ENCODE data around the gene CTBP1.

CTBP1 gene

DNA sequence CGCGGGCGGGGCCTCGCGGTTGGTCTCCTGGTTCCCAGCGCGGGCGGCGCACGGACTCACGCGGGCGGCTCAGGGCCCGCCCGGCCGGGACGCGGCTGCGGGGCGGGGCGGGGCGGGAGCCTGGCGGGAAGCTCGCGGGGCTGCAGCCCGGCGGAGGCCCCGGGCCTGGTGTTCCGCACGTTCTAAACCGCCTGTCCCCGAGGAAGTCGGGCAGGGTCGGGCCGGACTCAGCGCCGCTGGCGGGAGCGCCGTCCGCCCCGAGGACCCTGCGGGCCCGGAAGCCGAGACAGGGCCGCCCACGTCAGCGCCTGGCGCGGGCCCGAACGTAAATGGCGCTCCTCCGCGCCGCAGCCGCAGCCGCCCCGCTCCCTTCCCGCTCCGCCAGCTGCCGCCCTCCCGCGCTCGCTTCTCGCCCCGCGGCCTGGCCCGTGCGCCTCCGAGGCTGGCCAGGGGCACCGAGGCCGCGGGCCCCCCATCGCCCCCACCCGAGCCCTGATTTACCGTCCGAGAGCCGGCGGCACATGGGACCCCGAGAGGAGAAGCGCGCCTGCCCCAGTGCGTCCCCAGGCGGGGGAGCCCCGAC, 309 bp upstream of the CTBP1 start:
- DNase-seq (ENCODE audit: low spot score in 2 of 2) = peak; percentile 70 to 92
- H3K4me3 Mint-ChIP-seq = peak overlapping the region; percentile 86
- H3K27ac Mint-ChIP-seq = peak overlapping the region; percentile 97
- peaks cover 46% of the 10 kb centered on the region for H3K36me3 Mint-ChIP-seq
- ATAC-seq = peak; percentile 71
- peaks cover 78% of the 10 kb centered on the region for H3K4me1 Mint-ChIP-seq
- H3K9me3 Mint-ChIP-seq = no peaks in the 10 kb centered on the region

DNA sequence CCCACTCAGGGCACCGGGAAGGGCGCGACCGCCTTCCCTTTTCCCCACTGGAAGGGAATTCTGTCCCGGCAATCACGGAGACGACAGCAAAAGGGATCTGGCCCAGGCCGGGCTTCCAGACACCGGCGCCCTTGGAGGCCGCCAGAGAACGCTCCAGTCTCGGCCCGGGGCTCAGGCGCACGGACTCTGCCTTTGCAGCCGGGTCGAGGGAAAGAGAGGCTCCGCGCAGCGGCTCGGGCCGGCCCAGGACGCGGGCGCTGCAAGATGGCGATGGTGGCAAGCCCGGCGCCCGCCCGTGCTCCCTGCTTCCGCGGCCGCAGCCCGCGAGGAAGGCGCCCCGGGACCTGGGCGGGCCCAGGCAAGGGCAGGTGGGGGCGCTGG, 1.1 kb downstream of the CTBP1 start:
- H3K4me3 Mint-ChIP-seq = peak overlapping the region; percentile 86
- H3K36me3 Mint-ChIP-seq = peaks cover 46% of the 10 kb centered on the region
- H3K4me1 Mint-ChIP-seq = peaks cover 78% of the 10 kb centered on the region
- peak overlapping the region; percentile 95 for H3K27ac Mint-ChIP-seq
- peak; percentile 58 for ATAC-seq
- H3K9me3 Mint-ChIP-seq = no peaks in the 10 kb centered on the region
- DNase-seq (ENCODE audit: low spot score in 2 of 2) = no peak

GRCh38 chr4:1246901-1247863, 1.7 kb downstream of the CTBP1 start:
- ATAC-seq (no peak), DNase-seq (ENCODE audit: low spot score in 2 of 2) (peak in 1 of 2 donors; percentile 67)
- H3K27ac Mint-ChIP-seq = peak overlapping the region; percentile 95
- H3K4me3 Mint-ChIP-seq = peak overlapping the region; percentile 86
- no peaks in the 10 kb centered on the region for H3K9me3 Mint-ChIP-seq
- peaks cover 46% of the 10 kb centered on the region for H3K36me3 Mint-ChIP-seq
- peaks cover 78% of the 10 kb centered on the region for H3K4me1 Mint-ChIP-seq

- Mint-ChIP-seq H3K4me1 (peaks cover 73% of the 10 kb centered on the region), H3K9me3 (no peaks in the 10 kb centered on the region), H3K27ac (peak overlapping the region; percentile 95), H3K36me3 (peaks cover 45% of the 10 kb centered on the region), H3K4me3 (peak overlapping the region; percentile 86)
- DNase-seq (ENCODE audit: low spot score in 2 of 2) (no peak), ATAC-seq (no peak)
Observed at GRCh38 chr4:1246111-1246881, 2.6 kb downstream of the CTBP1 start.

- Mint-ChIP-seq H3K4me3 (peak overlapping the region; percentile 86), H3K9me3 (no peaks in the 10 kb centered on the region), H3K4me1 (peaks cover 66% of the 10 kb centered on the region), H3K36me3 (peaks cover 42% of the 10 kb centered on the region), H3K27ac (peak overlapping the region; percentile 95)
- DNase-seq (ENCODE audit: low spot score in 2 of 2) = no peak
- ATAC-seq = no peak
Observed at GRCh38 chr4:1245481-1246051, 3.4 kb downstream of the CTBP1 start.

- ATAC-seq (no peak), DNase-seq (ENCODE audit: low spot score in 2 of 2) (no peak)
- H3K36me3 Mint-ChIP-seq = peaks cover 38% of the 10 kb centered on the region
- H3K27ac Mint-ChIP-seq = peak overlapping the region; percentile 95
- peak overlapping the region; percentile 86 for H3K4me3 Mint-ChIP-seq
- no peaks in the 10 kb centered on the region for H3K9me3 Mint-ChIP-seq
- H3K4me1 Mint-ChIP-seq = peaks cover 60% of the 10 kb centered on the region
Observed at GRCh38 chr4:1244978-1245471, 3.9 kb downstream of the CTBP1 start.

GRCh38 chr4:1244081-1244977, 4.6 kb downstream of the CTBP1 start:
- peak overlapping the region; percentile 95 for H3K27ac Mint-ChIP-seq
- H3K4me3 Mint-ChIP-seq = no peak overlapping the region

DNA sequence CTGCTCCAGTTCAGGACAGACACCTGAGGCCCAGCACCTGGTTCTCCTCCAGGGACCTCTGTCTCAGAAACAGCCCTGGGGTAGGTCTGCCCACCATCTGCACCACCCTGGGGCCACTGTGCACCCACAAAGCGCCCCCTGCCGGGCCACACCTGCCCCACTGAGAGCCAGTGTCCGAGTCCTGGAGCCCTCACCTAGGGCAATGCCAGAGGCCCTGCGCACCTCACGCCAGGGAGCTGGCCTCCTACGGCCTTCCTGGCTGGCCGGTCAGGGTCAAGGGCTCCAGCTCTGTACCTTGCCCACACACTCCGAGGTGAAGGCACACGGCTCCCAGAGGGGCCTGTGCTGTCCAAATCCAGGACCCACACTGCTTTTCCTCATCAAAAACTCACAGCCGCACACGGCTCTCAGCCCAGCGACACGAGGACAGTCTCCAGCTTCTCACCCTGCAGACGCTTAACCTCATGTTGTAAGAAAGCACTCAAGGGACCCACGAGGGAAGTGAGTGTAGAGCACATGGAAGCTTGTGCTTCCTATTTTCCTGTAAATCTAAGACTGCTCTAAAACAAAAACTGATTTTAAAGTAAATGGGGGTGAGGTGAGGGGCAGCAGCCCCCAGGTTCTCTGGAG, 5.4 kb downstream of the CTBP1 start:
- peak overlapping the region; percentile 95 for H3K27ac Mint-ChIP-seq

More at GRCh38 chr4:1244081-1244977, 4.6 kb downstream of the CTBP1 start:
- peaks cover 56% of the 10 kb centered on the region for H3K4me1 Mint-ChIP-seq
- ATAC-seq (no peak), DNase-seq (ENCODE audit: low spot score in 2 of 2) (no peak)
- no peaks in the 10 kb centered on the region for H3K9me3 Mint-ChIP-seq
- peaks cover 35% of the 10 kb centered on the region for H3K36me3 Mint-ChIP-seq

DNA sequence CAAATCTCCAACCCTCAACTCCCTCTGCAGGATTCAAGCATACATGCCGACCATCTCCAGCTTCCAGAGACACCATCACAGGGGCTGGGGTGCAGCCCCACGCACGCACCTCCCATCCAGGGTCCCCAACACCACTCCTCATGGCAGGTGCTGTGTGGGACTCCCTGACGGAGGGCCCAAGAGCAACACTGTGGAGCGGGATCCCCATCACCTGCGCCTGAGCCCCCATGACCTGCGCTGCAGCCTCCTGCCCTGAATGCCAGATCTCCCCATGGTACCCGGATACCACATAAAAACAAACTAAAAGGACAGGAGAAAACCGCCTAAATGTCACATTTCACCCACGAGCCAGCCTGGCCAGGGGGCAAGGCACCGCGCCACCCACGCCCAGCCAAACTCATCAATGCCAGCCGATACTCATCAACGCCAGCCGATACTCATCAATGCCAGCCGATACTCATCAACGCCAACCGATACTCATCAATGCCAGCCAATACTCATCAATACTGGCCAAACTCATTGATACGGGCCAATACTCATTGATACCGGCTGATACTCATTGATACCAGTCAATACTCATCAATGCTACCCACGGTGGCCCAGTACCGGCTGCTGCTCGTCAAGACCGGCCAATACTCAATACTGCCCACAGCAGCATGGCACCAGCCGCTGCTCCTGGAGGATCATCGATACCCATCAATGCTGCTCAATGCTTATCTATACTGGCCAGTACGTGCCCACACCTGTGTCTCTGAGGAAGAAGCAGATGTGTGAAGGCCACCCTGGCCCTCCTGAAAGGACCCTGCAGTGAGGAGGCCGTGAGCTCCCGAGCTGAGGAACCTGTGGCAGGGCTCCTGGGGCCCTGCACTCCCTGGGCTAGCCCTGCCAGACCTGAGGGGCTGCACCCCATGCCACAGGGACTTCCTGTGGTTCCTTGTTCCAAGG, 6.2 kb downstream of the CTBP1 start:
- peaks cover 42% of the 10 kb centered on the region for H3K36me3 Mint-ChIP-seq
- DNase-seq (ENCODE audit: low spot score in 2 of 2) = no peak
- no peak for ATAC-seq
- peaks cover 56% of the 10 kb centered on the region for H3K4me1 Mint-ChIP-seq
- no peak overlapping the region for H3K4me3 Mint-ChIP-seq
- no peaks in the 10 kb centered on the region for H3K9me3 Mint-ChIP-seq
- no peak overlapping the region for H3K27ac Mint-ChIP-seq

More for the DNA sequence above, 5.4 kb downstream of the CTBP1 start:
- Mint-ChIP-seq H3K4me1 (peaks cover 56% of the 10 kb centered on the region), H3K36me3 (peaks cover 38% of the 10 kb centered on the region), H3K4me3 (no peak overlapping the region), H3K9me3 (no peaks in the 10 kb centered on the region)
- ATAC-seq (no peak), DNase-seq (ENCODE audit: low spot score in 2 of 2) (no peak)

GRCh38 chr4:1241936-1242505, 6.9 kb downstream of the CTBP1 start:
- Mint-ChIP-seq H3K36me3 (peaks cover 34% of the 10 kb centered on the region), H3K4me3 (no peak overlapping the region), H3K9me3 (no peaks in the 10 kb centered on the region), H3K4me1 (peaks cover 52% of the 10 kb centered on the region), H3K27ac (no peak overlapping the region)
- no peak for DNase-seq (ENCODE audit: low spot score in 2 of 2)
- ATAC-seq = no peak

GRCh38 chr4:1241466-1241935, 7.4 kb downstream of the CTBP1 start:
- Mint-ChIP-seq H3K4me3 (no peak overlapping the region), H3K9me3 (no peaks in the 10 kb centered on the region), H3K4me1 (peaks cover 47% of the 10 kb centered on the region), H3K36me3 (peaks cover 29% of the 10 kb centered on the region), H3K27ac (no peak overlapping the region)
- ATAC-seq = no peak
- no peak for DNase-seq (ENCODE audit: low spot score in 2 of 2)

GRCh38 chr4:1240721-1241465, 8.0 kb downstream of the CTBP1 start:
- ATAC-seq = no peak
- no peak overlapping the region for H3K27ac Mint-ChIP-seq
- no peak for DNase-seq (ENCODE audit: low spot score in 2 of 2)
- H3K4me1 Mint-ChIP-seq = peaks cover 41% of the 10 kb centered on the region
- H3K9me3 Mint-ChIP-seq = no peaks in the 10 kb centered on the region
- no peak overlapping the region for H3K4me3 Mint-ChIP-seq
- H3K36me3 Mint-ChIP-seq = peaks cover 29% of the 10 kb centered on the region
